Germinal center (tissue), 1 donor: ENCODE results near the gene CCDC187.

Experiments
- DNase-seq: peaks from one replicate; pipeline ENCODE4 v3.0.0; 2012; ENCODE audit warnings: mixed read lengths, low spot score

CCDC187 gene

GRCh38 chr9:136311051-136312008, 7.4 kb upstream of the CCDC187 start:
- no peak for DNase-seq

DNA sequence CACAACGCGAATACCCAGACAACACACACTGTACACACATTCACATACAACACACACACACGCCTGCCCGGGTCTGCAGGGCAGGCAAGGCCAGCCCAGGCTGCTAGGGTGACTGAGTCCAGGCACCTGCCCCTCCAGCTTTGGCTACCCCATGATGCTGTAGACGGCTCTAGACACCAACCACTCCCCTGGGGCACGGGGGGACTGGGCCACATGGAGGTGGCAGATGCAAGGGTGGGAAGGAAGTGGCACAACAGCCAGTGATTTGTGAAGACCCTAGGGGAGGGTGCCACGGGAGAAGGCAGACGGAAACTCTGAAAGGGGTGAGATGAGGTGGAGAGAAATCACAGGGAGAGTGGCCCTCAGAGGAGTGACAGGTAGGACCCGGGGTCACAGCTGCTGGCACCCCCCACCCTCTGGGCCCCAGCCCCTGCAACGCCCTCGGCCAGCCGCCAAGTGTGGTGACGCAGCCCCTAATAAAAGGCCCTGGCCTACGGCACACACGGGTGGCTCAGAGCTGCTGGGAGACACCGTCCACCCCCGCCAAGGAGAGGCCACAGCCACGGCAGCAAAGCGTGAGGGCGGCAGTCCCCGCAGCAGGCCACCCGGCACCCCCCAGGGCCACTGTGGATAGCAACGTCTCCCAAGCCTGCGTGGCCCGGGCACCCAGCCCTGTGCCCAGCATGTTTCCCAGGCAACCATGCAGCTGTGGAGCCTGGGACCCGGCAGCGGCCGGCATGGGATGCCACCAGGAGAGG, 6.6 kb upstream of the CCDC187 start:
- no peak for DNase-seq

DNA sequence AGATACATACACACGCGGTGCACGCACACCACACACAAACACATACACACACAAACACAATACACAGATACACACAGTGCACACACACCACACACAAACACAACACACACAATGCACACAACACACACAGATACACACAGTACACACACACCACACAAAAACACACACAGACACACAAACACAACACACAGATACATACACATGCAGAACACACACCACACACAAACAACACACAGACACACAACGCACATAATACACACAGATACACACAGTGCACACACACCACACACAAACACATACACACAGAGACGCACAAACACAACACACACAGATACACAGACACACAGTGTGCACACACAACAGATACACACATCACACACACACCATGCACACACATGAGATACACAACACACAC, 5.9 kb upstream of the CCDC187 start:
- no peak for DNase-seq

DNA sequence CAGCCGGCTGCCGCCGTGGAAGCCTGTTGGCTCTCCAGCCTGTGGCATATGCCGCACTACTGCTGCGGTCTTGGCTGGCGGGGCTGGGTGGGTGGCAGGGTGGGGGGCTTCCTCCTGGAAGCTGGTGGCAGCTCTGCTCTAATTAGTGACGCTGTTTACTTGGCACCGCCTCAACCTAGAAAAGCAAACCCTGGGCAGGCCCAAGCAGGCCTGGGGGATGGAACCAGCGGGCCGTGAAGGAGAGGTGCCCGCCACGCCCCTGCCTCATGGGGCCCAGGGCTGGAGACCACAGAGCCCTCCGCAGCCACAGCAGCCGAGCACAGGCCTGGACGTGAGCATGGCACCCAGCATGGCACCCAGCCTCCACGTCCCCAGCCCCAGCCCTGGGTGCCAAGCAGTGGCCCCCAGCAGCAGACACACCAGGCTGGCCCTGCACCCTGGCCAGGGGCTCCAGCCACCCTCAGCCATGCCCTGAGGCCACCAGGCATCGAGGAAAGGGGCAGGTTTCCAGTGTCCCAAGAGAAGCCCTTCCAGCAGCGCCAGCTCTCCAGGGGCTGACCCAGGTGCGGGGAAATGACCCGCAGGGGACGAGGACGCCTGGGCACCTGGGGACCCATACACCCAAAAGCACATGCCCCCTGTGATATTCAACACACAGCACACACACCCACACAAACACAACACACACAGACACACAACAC, 5.4 kb upstream of the CCDC187 start:
- no peak for DNase-seq

DNA sequence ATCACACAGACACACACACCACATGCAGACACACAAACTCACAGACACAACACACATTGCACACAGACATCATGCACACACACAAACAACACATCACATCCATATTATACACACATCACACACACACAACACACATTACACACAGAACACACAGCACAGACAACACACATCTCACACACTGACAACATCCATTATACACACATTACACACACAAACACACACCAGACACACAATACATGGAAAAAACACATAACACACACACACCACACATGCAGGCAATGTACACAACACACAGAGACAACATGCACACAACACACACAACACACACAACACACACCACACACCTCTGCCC, 4.8 kb upstream of the CCDC187 start:
- DNase-seq, result no peak

GRCh38 chr9:136308006-136308701, 4.3 kb upstream of the CCDC187 start:
- DNase-seq, result no peak

DNA sequence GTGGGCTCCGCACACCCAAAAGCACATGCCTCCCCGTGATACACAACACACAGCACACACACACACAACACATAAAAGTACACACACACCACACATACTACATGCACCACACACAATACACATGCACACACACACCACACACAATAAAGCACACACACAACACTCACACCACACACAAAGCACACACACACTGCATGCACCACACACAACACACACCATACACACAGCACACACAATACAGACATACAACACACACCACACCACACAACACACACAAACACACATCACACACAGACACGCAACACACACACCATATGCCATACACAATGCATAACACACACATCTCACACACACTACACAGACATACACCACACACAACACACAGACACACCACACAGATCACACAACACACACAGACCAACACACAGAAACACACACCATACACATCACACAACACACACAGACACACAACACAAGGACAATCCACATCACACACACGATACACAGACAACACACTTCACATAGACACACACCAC, 3.4 kb upstream of the CCDC187 start:
- no peak for DNase-seq

DNA sequence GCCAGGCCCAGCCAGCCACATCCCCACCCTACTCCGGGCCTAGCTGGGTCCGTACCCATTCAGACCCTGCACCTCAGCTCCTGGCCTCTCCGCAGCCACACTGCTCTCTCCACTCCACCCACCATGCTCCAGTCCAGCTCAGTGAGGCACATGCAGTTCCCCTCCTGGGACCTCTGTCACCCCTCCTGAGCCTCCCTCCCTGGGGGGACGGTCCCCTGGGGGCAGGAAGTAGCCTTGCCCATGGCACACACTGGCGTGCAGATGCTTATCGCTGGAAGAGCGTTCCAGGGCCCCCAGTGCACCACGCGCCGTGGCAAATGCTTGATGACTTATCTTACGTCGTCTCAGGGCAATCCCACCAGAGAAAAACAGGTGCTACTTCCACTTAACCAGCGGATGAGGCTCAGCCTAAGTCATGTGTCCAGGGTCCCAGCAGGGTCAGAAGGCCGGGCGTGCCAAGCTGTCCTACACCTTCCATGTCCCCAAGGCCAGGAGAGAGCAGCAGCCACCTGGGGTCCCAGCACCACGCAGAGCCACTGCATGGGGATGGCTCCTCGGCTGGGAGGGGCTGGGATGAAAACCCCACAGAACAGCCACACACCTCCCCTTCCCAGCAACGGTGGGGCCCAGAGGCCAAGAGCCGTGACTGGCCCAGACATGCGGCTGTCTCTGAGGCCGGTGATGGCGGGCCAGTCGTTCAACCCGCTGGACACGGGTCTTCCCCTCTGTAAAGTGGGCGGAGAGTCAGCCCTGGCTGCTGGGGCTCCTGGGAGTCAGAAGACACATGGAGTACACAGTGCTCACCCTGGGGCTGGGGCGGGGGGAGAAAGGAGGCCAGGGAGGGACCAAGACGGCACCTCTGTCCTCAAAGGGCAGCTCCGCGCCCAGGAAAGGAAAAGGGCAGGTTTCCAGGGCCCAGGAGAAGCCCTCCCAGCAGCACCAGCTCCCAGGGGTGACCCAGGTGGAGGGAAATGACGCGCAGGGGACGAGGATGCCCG, 2.6 kb upstream of the CCDC187 start:
- no peak for DNase-seq

GRCh38 chr9:136305804-136306203, 1.9 kb upstream of the CCDC187 start:
- DNase-seq, result no peak

DNA sequence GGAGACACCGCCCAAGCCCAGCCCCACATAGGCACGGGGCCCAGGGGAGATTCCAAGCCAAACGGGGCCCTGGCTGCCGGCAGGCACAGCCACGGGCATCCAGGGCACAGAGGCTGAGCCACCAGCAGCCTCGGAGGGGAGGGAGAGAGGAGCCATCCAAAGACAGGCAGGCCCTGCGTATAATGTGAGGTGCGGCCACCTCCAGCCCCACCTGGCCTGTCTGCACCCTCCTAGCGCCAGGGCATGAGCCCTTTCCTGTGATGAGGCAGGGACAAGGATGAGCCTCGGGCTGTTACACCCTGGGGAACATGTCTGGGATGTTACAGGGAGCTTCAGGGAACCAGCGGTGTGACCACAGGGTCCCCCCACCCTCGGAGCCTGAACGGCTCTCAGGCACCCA, 1.1 kb upstream of the CCDC187 start:
- no peak for DNase-seq

- DNase-seq, result no peak
These were observed 562 bp upstream of the CCDC187 start for GRCh38 chr9:136304456-136304855.

- DNase-seq, result no peak
These were observed 649 bp downstream of the CCDC187 start for GRCh38 chr9:136303066-136303824.

DNA sequence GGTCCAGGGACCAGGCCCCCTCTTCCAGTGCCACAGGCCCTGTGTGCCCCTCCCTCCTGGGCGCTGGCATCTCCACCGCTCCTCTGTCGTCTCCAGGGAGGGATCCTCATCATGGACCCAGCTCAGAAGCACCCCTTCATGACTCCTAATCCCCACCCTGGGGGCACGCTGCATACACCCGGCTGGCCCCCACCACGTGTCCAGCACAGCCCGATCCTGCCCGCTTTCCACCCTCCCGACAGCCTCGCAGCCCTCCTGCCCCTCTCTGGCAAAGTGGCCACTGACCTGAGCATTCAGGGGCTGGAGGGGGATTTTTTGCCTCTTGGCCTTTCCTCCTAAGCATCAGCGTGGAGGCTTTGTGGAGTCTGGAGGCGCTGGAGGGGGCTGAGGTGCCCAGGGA, 1.4 kb downstream of the CCDC187 start:
- no peak for DNase-seq

- no peak for DNase-seq
These were observed 3.0 kb downstream of the CCDC187 start for GRCh38 chr9:136300866-136301265.

- no peak for DNase-seq
These were observed 3.8 kb downstream of the CCDC187 start for GRCh38 chr9:136300016-136300545.

DNA sequence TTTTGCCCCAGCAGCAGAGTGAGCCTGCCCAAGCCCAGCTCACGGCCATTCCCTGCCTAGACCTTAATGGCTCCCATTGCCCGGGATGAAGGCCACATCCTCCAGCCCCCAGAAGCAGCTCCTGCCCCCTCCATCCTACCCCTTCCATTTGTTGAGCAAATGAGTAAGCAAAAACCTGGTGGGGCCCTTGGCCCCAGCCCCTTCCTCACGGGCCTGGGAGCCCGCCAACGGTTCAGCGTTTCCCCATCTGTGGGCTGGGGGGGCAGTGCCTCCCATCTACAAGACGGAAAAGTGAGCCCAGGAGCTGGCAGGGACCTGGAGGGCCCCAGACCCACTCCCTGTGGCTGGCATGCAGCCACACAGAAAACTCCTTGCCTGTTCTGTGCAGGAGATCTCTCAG, 4.4 kb downstream of the CCDC187 start:
- DNase-seq, result no peak

- no peak for DNase-seq
These were observed 4.8 kb downstream of the CCDC187 start for GRCh38 chr9:136299116-136299515.

- DNase-seq, result no peak
These were observed 5.8 kb downstream of the CCDC187 start for GRCh38 chr9:136297766-136298735.
